Neuronal stem cell (in vitro differentiated cells): ENCODE data around the gene SCN5A.

Source experiments
- DNase-seq: peaks from one replicate; pipeline ENCODE4 v3.0.0-alpha.2; 2013; ENCODE audit warnings: low spot score
- H2AFZ ChIP-seq: one replicate; pipeline ENCODE4 v1.6.1; 2013; ENCODE audit warnings: mild to moderate bottlenecking, low read length, inconsistent platforms
- H2AK5ac ChIP-seq: 2 replicates; pipeline ENCODE4 v1.6.1; 2013; ENCODE audit warnings: low read depth, mild to moderate bottlenecking, inconsistent platforms, low read length, moderate library complexity, mixed read lengths
- H2BK120ac ChIP-seq: 2 replicates; pipeline ENCODE4 v1.6.1; 2013; ENCODE audit warnings: low read depth, mild to moderate bottlenecking, inconsistent platforms, low read length, moderate library complexity, mixed read lengths
- H2BK12ac ChIP-seq: one replicate; pipeline ENCODE4 v1.6.1; 2013; ENCODE audit warnings: low read length, inconsistent platforms
- H2BK15ac ChIP-seq: 2 replicates; pipeline ENCODE4 v1.6.1; 2013; ENCODE audit warnings: mild to moderate bottlenecking, low read length, inconsistent platforms, mixed read lengths
- H2BK5ac ChIP-seq: one replicate; pipeline ENCODE4 v1.6.1; 2013; ENCODE audit warnings: inconsistent platforms, mild to moderate bottlenecking, low read length, moderate library complexity
- H3K14ac ChIP-seq: one replicate; pipeline ENCODE4 v1.6.1; 2013; ENCODE audit warnings: low read length, inconsistent platforms
- H3K18ac ChIP-seq: 2 replicates; pipeline ENCODE4 v1.6.1; 2013; ENCODE audit warnings: low read length, inconsistent platforms
- H3K23ac ChIP-seq: 2 replicates; pipeline ENCODE4 v1.6.1; 2013; ENCODE audit warnings: low read depth, mild to moderate bottlenecking, mixed read lengths, low read length, inconsistent platforms; ENCODE audit not compliant: poor library complexity
- H3K27ac ChIP-seq: replicated peaks from 3 replicates; pipeline ENCODE4 v1.5.1; 2013; ENCODE audit warnings: low read length, inconsistent platforms
- H3K27me3 ChIP-seq, 3 experiments: 2 replicates each; pipeline ENCODE4 v1.6.1; 2013; ENCODE audit warnings: low read length in 3 of 3, mild to moderate bottlenecking in 2 of 3, inconsistent platforms in 1 of 3, low read depth in 1 of 3, mixed read lengths in 1 of 3, moderate library complexity in 1 of 3; ENCODE audit not compliant: control insufficient read depth in 3 of 3, insufficient read depth in 3 of 3
- H3K36me3 ChIP-seq, 2 donors: replicated peaks in 1 of 2; 2 replicates each; pipeline ENCODE4 v1.6.1; 2013; ENCODE audit warnings: low read length in 2 of 2; ENCODE audit not compliant: control insufficient read depth in 2 of 2, insufficient read depth in 2 of 2
- H3K4ac ChIP-seq: 2 replicates; pipeline ENCODE4 v1.6.1; 2013; ENCODE audit warnings: inconsistent platforms, mild to moderate bottlenecking, low read length, moderate library complexity
- H3K4me1 ChIP-seq, 2 donors: 1 replicate in 1 of 2; 2 replicates in 1 of 2; pipeline ENCODE4 v1.6.1; 2013; ENCODE audit warnings: low read length in 2 of 2, low read depth in 1 of 2; ENCODE audit not compliant: control insufficient read depth in 2 of 2, insufficient read depth in 1 of 2
- H3K4me2 ChIP-seq: one replicate; pipeline ENCODE4 v1.6.1; 2013; ENCODE audit warnings: mild to moderate bottlenecking, low read length, inconsistent platforms; ENCODE audit not compliant: insufficient read depth, poor library complexity, severe bottlenecking
- H3K4me3 ChIP-seq, 2 donors: 2 replicates each; pipeline ENCODE4 v1.5.1; 2013; ENCODE audit warnings: low read length in 2 of 2, mild to moderate bottlenecking in 2 of 2, inconsistent platforms in 1 of 2, moderate library complexity in 1 of 2
- H3K79me1 ChIP-seq: one replicate; pipeline ENCODE4 v1.6.1; 2013; ENCODE audit warnings: low read depth, mild to moderate bottlenecking, inconsistent platforms, low read length, moderate library complexity
- H3K9ac ChIP-seq: one replicate; pipeline ENCODE4 v1.6.1; 2013; ENCODE audit warnings: mild to moderate bottlenecking, low read depth, low read length, inconsistent platforms; ENCODE audit not compliant: poor library complexity
- H3K9me3 ChIP-seq, 2 donors: replicated peaks in 1 of 2; 2 replicates each; pipeline versions ENCODE3 to v1.6.1; 2013; ENCODE audit warnings: low read length in 2 of 2, mild to moderate bottlenecking in 2 of 2, inconsistent platforms in 1 of 2, low read depth in 1 of 2, mixed read lengths in 1 of 2, moderate library complexity in 1 of 2; ENCODE audit not compliant: control insufficient read depth in 2 of 2, insufficient read depth in 1 of 2
- H4K8ac ChIP-seq: one replicate; pipeline ENCODE4 v1.6.1; 2013; ENCODE audit warnings: low read depth, mild to moderate bottlenecking, inconsistent platforms, low read length, moderate library complexity
- H4K91ac ChIP-seq: one replicate; pipeline ENCODE4 v1.6.1; 2013; ENCODE audit warnings: low read length, low read depth, mild to moderate bottlenecking, inconsistent platforms; ENCODE audit not compliant: poor library complexity
- WGBS, 2 donors: extraction: QIAGEN DNeasy Blood & Tissue Kit; methylation state at CpG; one replicate each; pipeline ENCODE4 v1.1.7; 2013; ENCODE audit warnings: missing lambda C conversion rate in 2 of 2, mixed read lengths in 1 of 2; ENCODE audit not compliant: insufficient read length in 2 of 2, insufficient replicate concordance in 1 of 2; ENCODE audit errors: extremely low coverage in 2 of 2; 5-methylcytosine and 5-hydroxymethylcytosine counted together

Gene SCN5A

GRCh38 chr3:38563886-38564270 lies 85.6 kb downstream of the SCN5A start:
- H3K23ac ChIP-seq: no peak overlapping the region
- no peak overlapping the region for H2BK15ac ChIP-seq
- peaks cover 0 to 15% (median 0%) of the 10 kb centered on the region in 3 experiments for H3K27me3 ChIP-seq
- no peak overlapping the region for H4K8ac ChIP-seq
- H2BK120ac ChIP-seq: no peak overlapping the region
- peaks cover 0 to 3% of the 10 kb centered on the region in 2 donors for H3K9me3 ChIP-seq
- no peak overlapping the region for H4K91ac ChIP-seq
- H3K4me1 ChIP-seq: no peaks in the 10 kb centered on the region
- H3K4ac ChIP-seq: no peak overlapping the region
- H2AK5ac ChIP-seq: no peak overlapping the region
- no peak overlapping the region for H3K4me3 ChIP-seq
- no peak overlapping the region for H3K4me2 ChIP-seq
- no peaks in the 10 kb centered on the region for H3K79me1 ChIP-seq
- H3K18ac ChIP-seq: no peak overlapping the region
- no peak overlapping the region for H3K14ac ChIP-seq
- no peak overlapping the region for H3K27ac ChIP-seq
- no CpG with 5 or more reads among the region's 10 CpGs for WGBS, 2 donors
- H2BK12ac ChIP-seq: no peak overlapping the region
- no peaks in the 10 kb centered on the region for H3K36me3 ChIP-seq
- H2AFZ ChIP-seq: peak overlapping the region; percentile 29
- no peak overlapping the region for H3K9ac ChIP-seq
- no peak overlapping the region for H2BK5ac ChIP-seq
- DNase-seq: no peak

GRCh38 chr3:38563070-38563885 lies 86.2 kb downstream of the SCN5A start:
- Histone ChIP-seq H3K18ac (no peak overlapping the region), H2BK15ac (no peak overlapping the region), H2BK12ac (no peak overlapping the region), H2BK5ac (no peak overlapping the region), H3K36me3 (no peaks in the 10 kb centered on the region), H4K91ac (no peak overlapping the region), H3K27ac (no peak overlapping the region), H3K4me3 (no peak overlapping the region), H3K4me2 (no peak overlapping the region), H3K14ac (peak overlapping the region; percentile 47), H2BK120ac (no peak overlapping the region), H3K79me1 (no peaks in the 10 kb centered on the region), H3K23ac (no peak overlapping the region), H4K8ac (no peak overlapping the region), H3K27me3 (peaks cover 0 to 15% (median 0%) of the 10 kb centered on the region in 3 experiments), H2AK5ac (no peak overlapping the region), H3K9me3 (peaks cover 0 to 3% of the 10 kb centered on the region in 2 donors), H3K9ac (no peak overlapping the region), H3K4me1 (no peaks in the 10 kb centered on the region), H2AFZ (peak overlapping the region; percentile 29), H3K4ac (no peak overlapping the region)
- DNase-seq: no peak
- no CpG with 5 or more reads among the region's 15 CpGs for WGBS, 2 donors

GRCh38 chr3:38562467-38562925 lies 87.0 kb downstream of the SCN5A start:
- H3K36me3 ChIP-seq: no peaks in the 10 kb centered on the region
- H3K4me3 ChIP-seq: no peak overlapping the region
- no peak overlapping the region for H3K4ac ChIP-seq
- no peaks in the 10 kb centered on the region for H3K79me1 ChIP-seq
- H3K4me1 ChIP-seq: no peaks in the 10 kb centered on the region
- H3K27me3 ChIP-seq: peaks cover 0 to 15% (median 0%) of the 10 kb centered on the region in 3 experiments
- H3K18ac ChIP-seq: peak overlapping the region; percentile 57
- WGBS, 2 donors: no CpG with 5 or more reads among the region's 7 CpGs
- no peak overlapping the region for H3K9ac ChIP-seq
- no peak overlapping the region for H3K27ac ChIP-seq
- H3K14ac ChIP-seq: no peak overlapping the region
- no peak overlapping the region for H2AFZ ChIP-seq
- H3K9me3 ChIP-seq: peaks cover 0 to 3% of the 10 kb centered on the region in 2 donors
- peak overlapping the region; percentile 60 for H4K91ac ChIP-seq
- no peak overlapping the region for H2BK120ac ChIP-seq
- no peak overlapping the region for H2BK15ac ChIP-seq
- no peak overlapping the region for H4K8ac ChIP-seq
- DNase-seq: no peak
- no peak overlapping the region for H3K23ac ChIP-seq
- no peak overlapping the region for H3K4me2 ChIP-seq
- no peak overlapping the region for H2BK12ac ChIP-seq
- H2AK5ac ChIP-seq: peak overlapping the region; percentile 50
- H2BK5ac ChIP-seq: no peak overlapping the region

GRCh38 chr3:38561746-38562466 lies 87.6 kb downstream of the SCN5A start:
- Histone ChIP-seq H2BK15ac (no peak overlapping the region), H3K23ac (no peak overlapping the region), H3K9ac (no peak overlapping the region), H3K27ac (no peak overlapping the region), H4K8ac (no peak overlapping the region), H3K9me3 (peaks cover 0 to 3% of the 10 kb centered on the region in 2 donors), H2BK5ac (no peak overlapping the region), H3K4me3 (no peak overlapping the region), H2AFZ (no peak overlapping the region), H4K91ac (peak overlapping the region; percentile 60), H3K36me3 (no peaks in the 10 kb centered on the region), H3K79me1 (no peaks in the 10 kb centered on the region), H3K18ac (peak overlapping the region; percentile 57), H3K4me1 (no peaks in the 10 kb centered on the region), H2BK12ac (no peak overlapping the region), H3K27me3 (peaks cover 0 to 15% (median 0%) of the 10 kb centered on the region in 3 experiments), H3K4ac (no peak overlapping the region), H2AK5ac (peak overlapping the region; percentile 50), H2BK120ac (no peak overlapping the region), H3K4me2 (no peak overlapping the region), H3K14ac (no peak overlapping the region)
- no peak for DNase-seq
- WGBS, 2 donors: no CpG with 5 or more reads among the region's 10 CpGs
